BE2C (cell line): ENCODE measurements around the gene MT1M.
"Not testable (repeated sequence)": the region's sequence is repeated elsewhere in the genome, so short reads cannot be mapped to it uniquely, and the experiment has no call there.

Experiments
- DNase-seq: peaks from one replicate; pipeline ENCODE4 v3.0.0-alpha.2; 2020
- H3K27me3 ChIP-seq: fragments of 250-450 bp; sonication (Bioruptor Pico); 2 replicates; pipeline ENCODE4 v1.5.1; 2020; ENCODE audit warnings: mild to moderate bottlenecking
- H3K36me3 ChIP-seq: fragments of 250-450 bp; sonication (Bioruptor Pico); 2 replicates; pipeline ENCODE4 v1.5.1; 2020; ENCODE audit warnings: mild to moderate bottlenecking
- H3K4me1 ChIP-seq: fragments of 250-450 bp; sonication (Bioruptor Pico); 2 replicates; pipeline ENCODE4 v1.5.1; 2020
- H3K4me3 ChIP-seq: 2 replicates; pipeline ENCODE4 v1.5.1; 2011; ENCODE audit warnings: low read depth, low read length
- H3K9me3 ChIP-seq: fragments of 250-450 bp; sonication (Bioruptor Pico); 2 replicates; pipeline ENCODE4 v1.5.1; 2020
- CTCF ChIP-seq: IDR thresholded peaks from 2 replicates; pipeline ENCODE4 v1.5.1; 2012; ENCODE audit warnings: mild to moderate bottlenecking, low read depth, low read length

The MT1M gene

DNA sequence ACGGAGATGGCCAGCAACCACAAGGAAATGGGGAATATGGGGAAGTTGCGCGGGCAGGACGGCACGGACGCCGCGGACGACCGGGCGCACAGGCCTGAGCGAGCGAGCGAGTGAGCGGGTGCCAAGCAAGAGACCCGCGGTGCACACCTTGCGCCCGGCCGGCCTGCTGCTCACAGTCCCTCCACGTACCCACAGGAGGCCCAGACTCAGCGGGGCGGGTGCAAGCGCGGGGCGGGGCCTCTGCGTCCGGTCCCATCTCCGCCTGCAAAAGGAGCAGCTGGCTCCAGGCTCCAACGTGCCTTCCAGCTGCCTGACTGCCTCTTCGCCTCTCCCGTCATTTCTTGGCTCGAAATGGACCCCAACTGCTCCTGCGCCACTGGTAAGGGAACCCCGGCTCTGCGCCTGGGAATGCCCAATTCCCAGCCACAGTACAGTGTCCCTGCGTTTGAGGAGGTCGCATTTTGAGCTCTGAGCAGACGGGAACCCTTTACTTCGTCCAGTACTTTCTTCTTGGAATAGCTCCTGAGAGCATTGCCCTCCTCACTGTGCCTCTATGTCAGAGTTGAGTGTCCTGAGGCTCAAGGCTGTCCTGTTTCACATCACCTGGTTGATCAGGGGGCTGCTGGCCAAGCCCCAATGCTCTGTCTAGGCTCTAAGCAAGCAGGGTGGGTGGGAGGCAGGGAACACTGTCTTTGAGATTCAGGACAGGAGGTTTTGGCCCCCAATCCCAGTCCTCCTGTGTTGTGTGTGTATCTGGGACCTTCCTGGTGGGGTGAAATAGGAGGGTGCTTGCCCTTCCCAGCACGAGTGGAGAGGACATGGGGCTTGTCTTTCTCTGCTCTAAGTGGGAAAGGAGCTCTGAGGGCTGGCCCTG is 15.0 kb upstream of the MT1M start:
- TF ChIP-seq CTCF: no peak
- no peaks in the 10 kb centered on the region for H3K36me3 ChIP-seq
- H3K4me3 ChIP-seq: no peak overlapping the region
- DNase-seq: no peak
- H3K9me3 ChIP-seq: no peaks in the 10 kb centered on the region
- H3K27me3 ChIP-seq: no peaks in the 10 kb centered on the region
- H3K4me1 ChIP-seq: no peaks in the 10 kb centered on the region

- no peak overlapping the region for H3K4me3 ChIP-seq
- H3K4me1 ChIP-seq: no peaks in the 10 kb centered on the region
- no peak for TF ChIP-seq CTCF
- H3K27me3 ChIP-seq: no peaks in the 10 kb centered on the region
- no peaks in the 10 kb centered on the region for H3K36me3 ChIP-seq
- no peak for DNase-seq
- no peaks in the 10 kb centered on the region for H3K9me3 ChIP-seq
Measured at GRCh38 chr16:56618138-56618537, 14.3 kb upstream of the MT1M start.

GRCh38 chr16:56620339-56620897 is 12.0 kb upstream of the MT1M start:
- TF ChIP-seq CTCF: no peak
- Histone ChIP-seq H3K4me1 (no peaks in the 10 kb centered on the region), H3K4me3 (no peak overlapping the region), H3K36me3 (no peaks in the 10 kb centered on the region), H3K27me3 (peaks cover 4% of the 10 kb centered on the region), H3K9me3 (no peaks in the 10 kb centered on the region)
- DNase-seq: no peak

GRCh38 chr16:56621665-56622445 is 10.6 kb upstream of the MT1M start:
- peaks cover 12% of the 10 kb centered on the region for H3K27me3 ChIP-seq
- H3K4me1 ChIP-seq, H3K9me3 ChIP-seq, DNase-seq, H3K36me3 ChIP-seq, H3K4me3 ChIP-seq: not testable (repeated sequence)

DNA sequence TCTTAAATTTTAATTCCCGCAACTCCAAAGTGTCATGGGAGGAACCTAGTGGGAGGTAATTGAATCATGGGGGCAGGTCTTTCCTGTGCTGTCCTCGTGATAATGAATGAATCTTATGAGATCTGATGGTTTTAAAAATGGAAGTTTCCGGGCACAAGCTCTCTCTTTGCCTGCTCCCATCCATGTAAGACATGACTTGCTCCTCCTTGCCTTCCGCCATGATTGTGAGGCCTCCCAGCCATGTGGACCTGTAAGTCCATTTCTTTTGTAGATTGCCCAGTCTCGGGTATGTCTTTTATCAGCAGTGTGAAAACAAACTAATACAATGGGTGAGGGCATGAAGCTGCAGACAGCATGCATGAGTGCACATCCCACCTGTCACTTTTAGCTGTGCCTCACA is 9.3 kb upstream of the MT1M start:
- H3K4me3 ChIP-seq, DNase-seq, H3K36me3 ChIP-seq, H3K4me1 ChIP-seq, H3K9me3 ChIP-seq: not testable (repeated sequence)
- peaks cover 12% of the 10 kb centered on the region for H3K27me3 ChIP-seq

DNA sequence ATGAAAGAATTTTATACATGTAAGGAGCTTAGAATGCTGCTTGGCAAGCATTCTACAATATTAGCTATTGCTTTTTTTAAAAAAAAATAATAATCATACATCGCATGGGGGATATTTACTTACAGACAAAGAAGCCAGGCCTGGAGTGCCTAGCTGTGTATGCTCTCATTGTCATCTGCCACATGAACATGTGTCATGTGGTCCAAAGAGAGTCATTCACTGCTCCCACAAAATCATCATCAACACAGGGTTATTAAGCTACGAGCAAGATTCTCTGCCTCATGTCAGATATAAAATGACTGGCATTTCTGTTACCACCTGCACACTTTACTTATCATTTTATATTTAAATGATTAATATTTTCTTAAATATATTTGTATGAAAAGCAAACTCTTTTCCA is 8.8 kb upstream of the MT1M start:
- Histone ChIP-seq H3K9me3 (no peaks in the 10 kb centered on the region), H3K27me3 (peaks cover 12% of the 10 kb centered on the region), H3K4me1 (peaks cover 2% of the 10 kb centered on the region; the same call in 1 of the 2 replicates), H3K4me3 (no peak overlapping the region), H3K36me3 (no peaks in the 10 kb centered on the region)
- no peak for TF ChIP-seq CTCF
- DNase-seq: no peak
